ENCODE data around the gene ILRUN.

DNA sequence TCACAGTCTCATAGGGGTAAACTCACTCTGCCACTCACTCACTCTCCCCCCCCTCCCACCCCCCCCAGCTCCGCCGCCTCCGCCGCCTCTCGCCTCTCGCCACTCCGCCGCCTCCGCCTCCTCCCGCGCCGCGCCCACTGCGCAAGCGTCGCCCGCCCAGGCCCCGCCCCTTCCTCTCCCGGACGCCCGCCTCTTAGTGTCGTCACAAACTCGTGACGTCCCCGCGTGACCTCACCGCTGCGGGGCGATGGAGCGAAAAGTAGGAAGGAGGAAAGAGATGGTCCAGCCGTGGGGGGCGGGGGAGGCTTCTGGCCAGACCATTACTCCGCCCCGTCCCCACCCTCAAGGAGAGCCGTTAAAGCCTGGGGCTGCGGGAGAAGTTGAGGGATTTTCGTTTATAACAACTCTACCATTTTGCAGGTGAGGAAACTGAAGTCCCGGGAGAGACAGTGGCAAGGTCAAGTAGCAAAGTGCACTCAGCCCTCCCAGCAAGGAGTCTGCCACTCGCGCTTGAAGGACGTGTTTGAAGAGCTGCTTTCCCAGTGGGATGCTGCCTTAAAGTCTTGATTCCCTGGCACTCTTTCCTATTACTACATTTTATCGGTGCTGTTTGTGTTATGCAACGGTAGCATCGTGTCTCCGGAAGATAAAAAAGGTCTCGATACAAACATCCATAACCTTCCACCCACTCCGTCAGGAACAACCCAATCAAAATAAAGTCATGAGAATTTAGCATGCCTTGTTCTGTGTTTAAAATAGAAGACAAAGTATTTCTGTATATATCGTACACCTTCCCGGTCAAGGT, at the start of gene ILRUN:
- TF ChIP-seq POLR2A (IDR thresholded peaks at IDR 0.05) = peak; percentile 86
- TF ChIP-seq CTCF (IDR thresholded peaks at IDR 0.05) = no peak

Measured in testis (tissue), 2 donors.